Neural progenitor cell (in vitro differentiated cells): ENCODE data around the gene PTPRN2.

ENCODE experiments used
- CTCF ChIP-seq: fragments of 200-600 bp; sonication (generic); IDR thresholded peaks from 2 replicates; pipeline ENCODE4 v1.5.1; 2017; ENCODE audit warnings: antibody characterized with exemption, mild to moderate bottlenecking
- EZH2 ChIP-seq: fragments of 200-600 bp; sonication (generic); IDR thresholded peaks from 2 replicates; pipeline ENCODE4 v1.6.1; 2017; ENCODE audit warnings: antibody characterized with exemption, mild to moderate bottlenecking, moderate library complexity

DNA sequence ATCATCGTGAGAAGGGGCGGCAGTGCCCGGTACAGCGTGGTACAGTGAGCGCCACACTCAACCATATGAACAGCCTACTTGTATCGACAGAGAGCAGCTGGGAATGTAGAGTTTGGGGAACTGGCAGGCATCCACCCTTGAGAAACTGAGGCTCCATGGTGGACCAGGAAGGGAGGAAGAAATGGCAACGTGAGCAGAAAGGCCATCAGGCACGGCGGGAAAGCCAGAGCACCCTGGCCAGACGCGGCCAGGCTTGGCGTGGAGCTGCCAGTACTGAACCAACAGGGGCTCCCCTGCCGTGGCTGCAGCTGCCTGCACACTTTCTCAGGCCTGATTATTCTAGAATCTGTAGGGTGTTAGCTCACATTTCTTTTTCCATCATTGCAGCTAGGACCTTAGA lies 442.3 kb downstream of the PTPRN2 start:
- TF ChIP-seq CTCF (no peak), EZH2 (no peak)
